HCT116 (cell line): ENCODE results near the gene HMCN1. TPM values are rescaled to one million over a fixed set of nuclear protein-coding genes. Genes with fewer than 3 reads are reported as not detected.

ENCODE experiments used
- ATAC-seq: fragments of 200-7000 bp; cut with Tn5 transposase; 2 replicates; pipeline ENCODE4 v1.9.1; 2020; ENCODE audit warnings: mild to moderate bottlenecking, moderate library complexity
- BruUV-seq: library from RNA; stranded (reverse); fragments of 400-500 nt; replicated peaks from 2 replicates; lab custom pipeline; 2021; lab: Mats Ljungman, UMichigan
- CTCF ChIA-PET: fragments of 300-600 bp; sonication (Branson Sonifier 250); formaldehyde crosslinking; loops from one replicate; lab custom pipeline; 2021; ENCODE audit warnings: antibody characterized with exemption; lab: Charles Lee
- POLR2A ChIA-PET: fragments of 300-600, 350-600 bp; sonication (Branson Sonifier 250); formaldehyde crosslinking; loops from one replicate; lab custom pipeline; 2021; ENCODE audit warnings: antibody characterized with exemption; lab: Charles Lee
- RAD21 ChIA-PET, 2 experiments: fragments of 300-600 bp; sonication (Branson Sonifier 250); formaldehyde crosslinking; loops; one replicate each; lab custom pipeline; 2023; ENCODE audit warnings: low total read pairs in 2 of 2; ENCODE audit not compliant: uncharacterized antibody in 2 of 2, unreplicated experiment in 2 of 2, low non-redundant PET in 1 of 2; lab: Charles Lee
- DNase-seq: peaks from one replicate; pipeline ENCODE4 v3.0.0-alpha.2; 2010; ENCODE audit warnings: low read depth, low spot score
- H2AFZ ChIP-seq: fragments of 200-600 bp; shearing (Covaris generic), sonication (generic); 2 replicates; pipeline ENCODE4 v1.6.1; 2017; ENCODE audit warnings: low read depth, mixed run types, mixed read lengths, antibody characterized with exemption, low read length; ENCODE audit not compliant: poor library complexity, severe bottlenecking
- H3K27ac ChIP-seq: 2 replicates; pipeline ENCODE4 v1.5.1; 2012; ENCODE audit warnings: low read depth, low read length
- H3K27me3 ChIP-seq: fragments of 200-600 bp; sonication (generic); 2 replicates; pipeline ENCODE4 v1.6.1; 2016; ENCODE audit warnings: mixed run types, low read length, mixed read lengths; ENCODE audit not compliant: insufficient read depth
- H3K36me3 ChIP-seq, 2 experiments: fragments of 200-500 bp in 1 of 2; fragments of 200-600 bp in 1 of 2; sonication (Bioruptor generic) in 1 of 2; sonication (generic) in 1 of 2; 2 replicates each; pipeline versions ENCODE4 v1.5.1 to v1.6.1; 2014 to 2016; ENCODE audit warnings: low read length in 2 of 2, inconsistent platforms in 1 of 2, mixed read lengths in 1 of 2, mixed run types in 1 of 2; ENCODE audit not compliant: insufficient read depth in 2 of 2, control insufficient read depth in 1 of 2
- H3K4me1 ChIP-seq, 2 experiments: fragments of 200-600 bp in 1 of 2; sonication (generic) in 1 of 2; 2 replicates each; pipeline versions ENCODE4 v1.5.1 to v1.6.1; 2012 to 2017; ENCODE audit warnings: low read length in 2 of 2, inconsistent platforms in 1 of 2, mild to moderate bottlenecking in 1 of 2, mixed read lengths in 1 of 2, mixed run types in 1 of 2, moderate library complexity in 1 of 2; ENCODE audit not compliant: insufficient read depth in 2 of 2, control insufficient read depth in 1 of 2
- H3K4me2 ChIP-seq: fragments of 200-600 bp; sonication (generic); 2 replicates; pipeline ENCODE4 v1.6.1; 2017; ENCODE audit warnings: mixed run types, low read length, mixed read lengths
- H3K4me3 ChIP-seq, 2 experiments: fragments of 200-600 bp in 1 of 2; sonication (generic) in 1 of 2; replicated peaks in 1 of 2; 2 replicates each; pipeline ENCODE4 v1.5.1; 2011 to 2016; ENCODE audit warnings: low read length in 2 of 2, control low read depth in 1 of 2, low read depth in 1 of 2, mild to moderate bottlenecking in 1 of 2, mixed read lengths in 1 of 2, mixed run types in 1 of 2
- H3K79me2 ChIP-seq: fragments of 200-600 bp; sonication (generic); 2 replicates; pipeline ENCODE4 v1.6.1; 2017; ENCODE audit warnings: mild to moderate bottlenecking, mixed run types, low read length, moderate library complexity, mixed read lengths; ENCODE audit not compliant: insufficient read depth
- H3K9ac ChIP-seq: fragments of 200-600 bp; sonication (generic); 2 replicates; pipeline ENCODE4 v1.6.1; 2016; ENCODE audit warnings: low read length, mixed read lengths
- H3K9me2 ChIP-seq: fragments of 200-600 bp; sonication (generic), shearing (Covaris generic); 2 replicates; pipeline ENCODE4 v1.6.1; 2017; ENCODE audit warnings: mixed run types, mild to moderate bottlenecking, moderate library complexity; ENCODE audit not compliant: insufficient read depth
- H3K9me3 ChIP-seq, 2 experiments: fragments of 200-500 bp in 1 of 2; fragments of 200-600 bp in 1 of 2; sonication (Bioruptor generic) in 1 of 2; sonication (generic) in 1 of 2; 2 replicates each; pipeline ENCODE4 v1.6.1; 2014 to 2017; ENCODE audit warnings: low read length in 2 of 2, mixed read lengths in 2 of 2, inconsistent platforms in 1 of 2, low read depth in 1 of 2, mild to moderate bottlenecking in 1 of 2, mixed run types in 1 of 2, moderate library complexity in 1 of 2; ENCODE audit not compliant: control insufficient read depth in 1 of 2, insufficient read depth in 1 of 2
- H4K20me1 ChIP-seq: fragments of 200-600 bp; sonication (generic), shearing (Covaris generic); 2 replicates; pipeline ENCODE4 v1.6.1; 2017; ENCODE audit warnings: mixed run types, mild to moderate bottlenecking, moderate library complexity; ENCODE audit not compliant: insufficient read depth
- CBX3 ChIP-seq: IDR thresholded peaks from 2 replicates; pipeline ENCODE4 v1.6.1; 2012; ENCODE audit warnings: low read depth
- EZH2 ChIP-seq: fragments of 200-600 bp; sonication (generic); IDR thresholded peaks from 2 replicates; pipeline ENCODE4 v1.6.1; 2017; ENCODE audit warnings: antibody characterized with exemption, mixed run types
- JUND ChIP-seq: IDR thresholded peaks from 2 replicates; pipeline ENCODE4 v1.6.1; 2012
- MAX ChIP-seq: IDR thresholded peaks from 2 replicates; pipeline ENCODE4 v1.6.1; 2012
- RAD21 ChIP-seq: IDR thresholded peaks from 2 replicates; pipeline ENCODE4 v1.6.1; 2012; ENCODE audit warnings: low read depth, mild to moderate bottlenecking
- REST ChIP-seq: IDR thresholded peaks from 2 replicates; pipeline ENCODE4 v1.6.1; 2012; ENCODE audit warnings: low read depth
- SP1 ChIP-seq: IDR thresholded peaks from 2 replicates; pipeline ENCODE4 v1.6.1; 2012; ENCODE audit warnings: low read depth
- TCF7L2 ChIP-seq: IDR thresholded peaks from 2 replicates; pipeline ENCODE4 v1.7.0; 2011; ENCODE audit warnings: borderline replicate concordance, inconsistent platforms; ENCODE audit not compliant: insufficient read depth, insufficient read length; ENCODE audit errors: extremely low read depth
- intact Hi-C: fragments of 100-400 bp; cut with micrococcal nuclease; formaldehyde crosslinking; loops from 2 replicates; pipeline ENCODE4 v1.10.0; 2022
- total RNA-seq: library from RNA; stranded (reverse); gene quantifications from one replicate; pipeline ENCODE4 v1.2.1, GENCODE V29; 2021; ENCODE audit not compliant: unreplicated experiment

Gene HMCN1
- total RNA-seq, 1 experiment from 2014 or later, result 0.59 TPM

GRCh38 chr1:186079084-186079684, 345.0 kb downstream of the HMCN1 start (continued):
- TF ChIP-seq RAD21 (no peak), SP1 (no peak), REST (no peak)

- Histone ChIP-seq H3K4me2 (no peak overlapping the region), H3K9me3 (no peaks in the 10 kb centered on the region), H2AFZ (peak overlapping the region; percentile 71), H4K20me1 (no peaks in the 10 kb centered on the region), H3K4me3 (no peak overlapping the region), H3K27me3 (no peaks in the 10 kb centered on the region), H3K9me2 (no peaks in the 10 kb centered on the region), H3K27ac (no peak overlapping the region), H3K4me1 (peaks cover 3 to 5% of the 10 kb centered on the region in 2 experiments; a peak in 2 of 4 replicates), H3K9ac (no peak overlapping the region), H3K79me2 (no peaks in the 10 kb centered on the region), H3K36me3 (no peaks in the 10 kb centered on the region)
- ChIA-PET POLR2A (no interaction called here), RAD21 (no interaction called here), CTCF (no interaction called here)
- BruUV-seq, result no TSS peak
- TF ChIP-seq TCF7L2, result peak; percentile 87
- no peak for TF ChIP-seq SP1
- TF ChIP-seq JUND, result no peak
- 0 out of 2 replicates have a peak, but pooled peaks have one; percentile 26 for TF ChIP-seq CBX3
- TF ChIP-seq EZH2, result no peak
- peak; percentile 33; the same call in 1 of the 2 replicates for TF ChIP-seq MAX
- intact Hi-C loops, result no loop called here
- DNase-seq, result peak; percentile 35
- peak; percentile 38; the same call in 1 of the 2 replicates for ATAC-seq
Measured at GRCh38 chr1:186082235-186082937, 348.2 kb downstream of the HMCN1 start.
